SK-N-SH (cell line): Measurements from ENCODE around the gene OPRM1. TPM values are rescaled to one million over a fixed set of nuclear protein-coding genes. Genes with fewer than 3 reads are reported as not detected.

Source experiments
- CTCF ChIA-PET: fragments of 300-600, 350-600 bp; formaldehyde crosslinking; extraction: SDS; loops from one replicate; lab custom pipeline; 2021; lab: Yijun Ruan, JAX
- POLR2A ChIA-PET: fragments of 350-600 bp; sonication (Branson Sonifier 250); formaldehyde crosslinking; extraction: SDS; loops from one replicate; lab custom pipeline; 2020; ENCODE audit warnings: antibody characterized with exemption, inconsistent platforms; lab: Yijun Ruan, JAX
- DNase-seq: peaks from one replicate; pipeline ENCODE4 v3.0.0; 2012
- H2AFZ ChIP-seq: fragments of 200-600 bp; sonication (generic); 2 replicates; pipeline ENCODE4 v1.8.1; 2016; ENCODE audit warnings: antibody characterized with exemption, mild to moderate bottlenecking, low read depth
- H3F3A ChIP-seq: fragments of 200-600 bp; sonication (generic); replicated peaks from 2 replicates; pipeline ENCODE3; 2016; ENCODE audit warnings: antibody characterized with exemption, mild to moderate bottlenecking; ENCODE audit not compliant: insufficient read depth
- H3K27ac ChIP-seq, 2 experiments: fragments of 200-500 bp in 1 of 2; fragments of 200-600 bp in 1 of 2; sonication (Bioruptor generic) in 1 of 2; sonication (generic), shearing (Covaris generic) in 1 of 2; 2 replicates each; pipeline versions ENCODE4 v1.5.1 to v1.6.1; 2014 to 2016; ENCODE audit warnings: low read depth in 2 of 2, inconsistent platforms in 1 of 2, low read length in 1 of 2, mild to moderate bottlenecking in 1 of 2, mixed read lengths in 1 of 2
- H3K27me3 ChIP-seq: fragments of 200-600 bp; sonication (generic), shearing (Covaris generic); 2 replicates; pipeline ENCODE4 v1.6.1; 2016; ENCODE audit warnings: mixed run types; ENCODE audit not compliant: insufficient read depth
- H3K36me3 ChIP-seq, 2 experiments: fragments of 200-500 bp in 1 of 2; fragments of 200-600 bp in 1 of 2; sonication (Bioruptor generic) in 1 of 2; sonication (generic) in 1 of 2; replicated peaks in 1 of 2; 2 replicates each; pipeline versions ENCODE3 to v1.5.1; 2014 to 2016; ENCODE audit warnings: low read length in 1 of 2, mild to moderate bottlenecking in 1 of 2; ENCODE audit not compliant: insufficient read depth in 2 of 2, control insufficient read depth in 1 of 2
- H3K4me1 ChIP-seq, 2 experiments: fragments of 200-500 bp in 1 of 2; fragments of 200-600 bp in 1 of 2; sonication (Bioruptor generic) in 1 of 2; sonication (generic), shearing (Covaris generic) in 1 of 2; 2 replicates each; pipeline versions ENCODE4 v1.5.1 to v1.6.1; 2014 to 2016; ENCODE audit warnings: low read depth in 1 of 2, low read length in 1 of 2, mixed run types in 1 of 2; ENCODE audit not compliant: insufficient read depth in 2 of 2, control insufficient read depth in 1 of 2
- H3K4me2 ChIP-seq: fragments of 200-600 bp; sonication (generic), shearing (Covaris generic); 2 replicates; pipeline ENCODE4 v1.6.1; 2017; ENCODE audit warnings: mixed run types
- H3K4me3 ChIP-seq, 2 experiments: fragments of 200-500 bp in 1 of 2; fragments of 200-600 bp in 1 of 2; sonication (Bioruptor generic) in 1 of 2; sonication (generic), shearing (Covaris generic) in 1 of 2; 2 replicates each; pipeline versions ENCODE4 v1.5.1 to v1.8.1; 2014 to 2016; ENCODE audit warnings: low read depth in 2 of 2, inconsistent platforms in 1 of 2, low read length in 1 of 2, mild to moderate bottlenecking in 1 of 2, mixed read lengths in 1 of 2, moderate library complexity in 1 of 2
- H3K79me2 ChIP-seq: fragments of 200-600 bp; sonication (generic); 2 replicates; pipeline ENCODE4 v1.8.1; 2017; ENCODE audit warnings: mild to moderate bottlenecking; ENCODE audit not compliant: insufficient read depth
- H3K9ac ChIP-seq: fragments of 200-600 bp; sonication (generic); 2 replicates; pipeline ENCODE4 v1.6.1; 2017; ENCODE audit warnings: mixed run types
- H3K9me2 ChIP-seq: fragments of 200-600 bp; sonication (generic); 2 replicates; pipeline ENCODE4 v1.6.1; 2017; ENCODE audit warnings: mixed run types
- H3K9me3 ChIP-seq: fragments of 200-600 bp; sonication (generic); 2 replicates; pipeline ENCODE4 v1.6.1; 2017; ENCODE audit warnings: mixed run types, mild to moderate bottlenecking, moderate library complexity
- H4K20me1 ChIP-seq: fragments of 200-600 bp; sonication (generic); 2 replicates; pipeline ENCODE4 v1.6.1; 2017; ENCODE audit warnings: mild to moderate bottlenecking, mixed run types; ENCODE audit not compliant: insufficient read depth
- EP300 ChIP-seq, 2 experiments: IDR thresholded peaks; 2 replicates each; pipeline versions ENCODE4 v1.4.0 to v1.6.1; 2012; ENCODE audit warnings: borderline replicate concordance in 1 of 2, low read depth in 1 of 2, low read length in 1 of 2
- MEF2A ChIP-seq: IDR thresholded peaks from 2 replicates; pipeline ENCODE4 v1.4.0; 2012; ENCODE audit warnings: low read depth, borderline replicate concordance
- MXI1 ChIP-seq: IDR thresholded peaks from 2 replicates; pipeline ENCODE4 v1.6.1; 2012; ENCODE audit warnings: mild to moderate bottlenecking, low read depth, low read length, improper control_type of control experiment
- NFIC ChIP-seq: IDR thresholded peaks from 2 replicates; pipeline ENCODE4 v1.4.0; 2012; ENCODE audit warnings: borderline replicate concordance
- RAD21 ChIP-seq: IDR thresholded peaks from 2 replicates; pipeline ENCODE4 v1.6.1; 2012; ENCODE audit warnings: mild to moderate bottlenecking, low read length
- REST ChIP-seq: IDR thresholded peaks from 2 replicates; pipeline ENCODE4 v1.6.1; 2012; ENCODE audit warnings: mild to moderate bottlenecking, low read depth, low read length, moderate library complexity
- RXRA ChIP-seq: IDR thresholded peaks from 2 replicates; pipeline ENCODE4 v1.4.0; 2012; ENCODE audit warnings: low read depth, mild to moderate bottlenecking, borderline replicate concordance
- TAF1 ChIP-seq: IDR thresholded peaks from 2 replicates; pipeline ENCODE4 v1.6.1; 2012; ENCODE audit warnings: low read depth, mild to moderate bottlenecking, low read length, moderate library complexity, borderline replicate concordance
- USF1 ChIP-seq: IDR thresholded peaks from 2 replicates; pipeline ENCODE4 v1.4.0; 2012; ENCODE audit warnings: low read depth, borderline replicate concordance
- YY1 ChIP-seq: IDR thresholded peaks from 2 replicates; pipeline ENCODE4 v1.4.0; 2012; ENCODE audit warnings: low read depth, mild to moderate bottlenecking
- WGBS: methylation state at CpG from one replicate; pipeline ENCODE4 v1.1.6; 2017; ENCODE audit warnings: low lambda C conversion rate; 5-methylcytosine and 5-hydroxymethylcytosine counted together
- polyA plus RNA-seq, 3 experiments: library from polyadenylated mRNA; depleted of rRNA; stranded (reverse); fragments of >200 nt; gene quantifications; 2 replicates each; pipeline ENCODE4 v1.2.3, GENCODE V29; 2012
- TF ChIP-seq, protein P1 (sequence below): fragments of 150-350 bp; IDR thresholded peaks from 2 replicates; pipeline ENCODE4 v1.6.1; 2016; ENCODE audit warnings: mild to moderate bottlenecking, low read depth, low read length
- TF ChIP-seq, protein P2 (sequence below): IDR thresholded peaks from 2 replicates; pipeline ENCODE4; 2012

The OPRM1 gene
- polyA plus RNA-seq (2012; rRNA removed) = 0.15 and 1.0 TPM in 2 replicates
- 0.48 and 1.2 TPM in 2 replicates for polyA plus RNA-seq (2012; cell fraction: cytosol; rRNA removed)
- polyA plus RNA-seq (2012; cell fraction: nucleus; rRNA removed) = 0.97 and 1.2 TPM in 2 replicates

DNA sequence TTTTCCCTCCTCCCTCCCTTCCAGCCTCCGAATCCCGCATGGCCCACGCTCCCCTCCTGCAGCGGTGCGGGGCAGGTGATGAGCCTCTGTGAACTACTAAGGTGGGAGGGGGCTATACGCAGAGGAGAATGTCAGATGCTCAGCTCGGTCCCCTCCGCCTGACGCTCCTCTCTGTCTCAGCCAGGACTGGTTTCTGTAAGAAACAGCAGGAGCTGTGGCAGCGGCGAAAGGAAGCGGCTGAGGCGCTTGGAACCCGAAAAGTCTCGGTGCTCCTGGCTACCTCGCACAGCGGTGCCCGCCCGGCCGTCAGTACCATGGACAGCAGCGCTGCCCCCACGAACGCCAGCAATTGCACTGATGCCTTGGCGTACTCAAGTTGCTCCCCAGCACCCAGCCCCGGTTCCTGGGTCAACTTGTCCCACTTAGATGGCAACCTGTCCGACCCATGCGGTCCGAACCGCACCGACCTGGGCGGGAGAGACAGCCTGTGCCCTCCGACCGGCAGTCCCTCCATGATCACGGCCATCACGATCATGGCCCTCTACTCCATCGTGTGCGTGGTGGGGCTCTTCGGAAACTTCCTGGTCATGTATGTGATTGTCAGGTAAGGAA, at the start of gene OPRM1:
TSS of gene OPRM1 (plus strand) at position 10 of the 612 bp plus-strand sequence. CDS start at position 315, 305 bp downstream.
- Histone ChIP-seq H3K4me1 (peaks cover 0 to 5% of the 10 kb centered on the region in 2 experiments; a peak in 2 of 4 replicates), H3K4me3 (peak within 1 kb of the TSS in 1 of 2 experiments; percentile 51; a peak in 2 of 4 replicates), H3K9ac (no peak within 1 kb of the TSS), H3K36me3 (no peaks in the 10 kb centered on the region), H3K27me3 (no peaks in the 10 kb centered on the region), H4K20me1 (no peaks in the 10 kb centered on the region), H3F3A (no peaks in the 10 kb centered on the region), H3K79me2 (no peaks in the 10 kb centered on the region), H3K27ac (peak within 1 kb of the TSS in 1 of 2 experiments; percentile 98; a peak in 2 of 4 replicates), H3K9me3 (no peaks in the 10 kb centered on the region), H2AFZ (no peak within 1 kb of the TSS), H3K9me2 (no peaks in the 10 kb centered on the region), H3K4me2 (no peak within 1 kb of the TSS)
- no peak for TF ChIP-seq RXRA
- TF ChIP-seq, protein P1, sequence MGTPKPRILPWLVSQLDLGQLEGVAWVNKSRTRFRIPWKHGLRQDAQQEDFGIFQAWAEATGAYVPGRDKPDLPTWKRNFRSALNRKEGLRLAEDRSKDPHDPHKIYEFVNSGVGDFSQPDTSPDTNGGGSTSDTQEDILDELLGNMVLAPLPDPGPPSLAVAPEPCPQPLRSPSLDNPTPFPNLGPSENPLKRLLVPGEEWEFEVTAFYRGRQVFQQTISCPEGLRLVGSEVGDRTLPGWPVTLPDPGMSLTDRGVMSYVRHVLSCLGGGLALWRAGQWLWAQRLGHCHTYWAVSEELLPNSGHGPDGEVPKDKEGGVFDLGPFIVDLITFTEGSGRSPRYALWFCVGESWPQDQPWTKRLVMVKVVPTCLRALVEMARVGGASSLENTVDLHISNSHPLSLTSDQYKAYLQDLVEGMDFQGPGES = no peak
- peak; percentile 97 for TF ChIP-seq REST
- no peak for TF ChIP-seq TAF1
- TF ChIP-seq MXI1 = peak; percentile 55; the same call in 1 of the 2 replicates
- POLR2A ChIA-PET = interaction anchor here (0.6 to 2.4 kb wide), 3 partner anchors 8 to 795 kb away, joined by 4 to 9 read pairs (median 8); no protein-coding TSS in a partner anchor
- DNase-seq = peak; percentile 68
- CTCF ChIA-PET = interaction anchor here (0.9 to 5.9 kb wide), 11 partner anchors 8 to 1012 kb away, joined by 3 to 52 read pairs (median 5); no protein-coding TSS in a partner anchor
- 14% methylated on average over 27 of the region's 38 CpGs for WGBS

DNA sequence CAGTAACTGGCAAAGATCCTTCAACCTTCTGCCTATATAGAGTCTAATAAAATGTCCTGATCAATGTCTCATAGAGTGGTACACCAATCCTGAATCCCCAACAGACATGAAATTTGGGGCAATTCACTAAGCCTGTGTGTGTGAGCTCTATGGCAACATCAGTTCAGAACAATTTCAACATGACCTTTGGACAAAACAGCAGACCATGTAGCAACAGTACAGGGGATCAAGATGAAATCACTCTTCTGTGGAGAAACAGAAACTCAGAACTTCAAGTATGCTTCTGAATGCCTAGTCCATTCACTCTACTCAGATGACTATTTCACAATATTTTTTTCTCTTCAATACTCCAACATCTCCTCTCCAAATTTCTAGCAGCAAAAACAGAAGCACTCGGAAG, 49.1 kb upstream of the OPRM1 start:
- Histone ChIP-seq H3K36me3 (no peaks in the 10 kb centered on the region), H3K27ac (no peak overlapping the region), H3F3A (no peaks in the 10 kb centered on the region), H3K9me2 (no peaks in the 10 kb centered on the region), H3K9ac (no peak overlapping the region), H3K4me1 (peaks cover 0 to 3% of the 10 kb centered on the region in 2 experiments; a peak in 2 of 4 replicates), H2AFZ (no peak overlapping the region), H3K9me3 (no peaks in the 10 kb centered on the region), H3K4me2 (no peak overlapping the region), H4K20me1 (no peaks in the 10 kb centered on the region), H3K4me3 (no peak overlapping the region), H3K27me3 (no peaks in the 10 kb centered on the region), H3K79me2 (no peaks in the 10 kb centered on the region)
- ChIA-PET POLR2A (no interaction called here), CTCF (no interaction called here)
- DNase-seq = no peak
- 43% methylated on average over 1 of the region's 1 CpG for WGBS
- TF ChIP-seq RAD21 (no peak), EP300 (IDR thresholded peaks at IDR 0.05; ENCODE audit: borderline replicate concordance in 1 of 2, low read depth in 1 of 2, low read length in 1 of 2) (no peak), MEF2A (no peak), USF1 (no peak), REST (no peak), YY1 (no peak), MXI1 (no peak), NFIC (no peak)
- TF ChIP-seq, protein P2, sequence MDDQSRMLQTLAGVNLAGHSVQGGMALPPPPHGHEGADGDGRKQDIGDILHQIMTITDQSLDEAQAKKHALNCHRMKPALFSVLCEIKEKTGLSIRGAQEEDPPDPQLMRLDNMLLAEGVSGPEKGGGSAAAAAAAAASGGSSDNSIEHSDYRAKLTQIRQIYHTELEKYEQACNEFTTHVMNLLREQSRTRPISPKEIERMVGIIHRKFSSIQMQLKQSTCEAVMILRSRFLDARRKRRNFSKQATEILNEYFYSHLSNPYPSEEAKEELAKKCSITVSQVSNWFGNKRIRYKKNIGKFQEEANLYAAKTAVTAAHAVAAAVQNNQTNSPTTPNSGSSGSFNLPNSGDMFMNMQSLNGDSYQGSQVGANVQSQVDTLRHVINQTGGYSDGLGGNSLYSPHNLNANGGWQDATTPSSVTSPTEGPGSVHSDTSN = no peak
